ENCODE results near the gene MADD.

Gene MADD

GRCh38 chr11:47269829-47270305 is at the start of gene MADD:
TSS of gene MADD (plus strand) at chr11:47270133.
- peak; percentile 62 for DNase-seq

GRCh38 chr11:47220401-47220821 is 49.5 kb upstream of the MADD start:
- DNase-seq, result no peak

- DNase-seq, result no peak
Observed at GRCh38 chr11:47222696-47223095, 47.2 kb upstream of the MADD start.

- no peak for DNase-seq
Observed at GRCh38 chr11:47225552-47226400, 44.2 kb upstream of the MADD start.

GRCh38 chr11:47229161-47229560 is 40.8 kb upstream of the MADD start:
- no peak for DNase-seq

- DNase-seq, result no peak
Observed at GRCh38 chr11:47233051-47233450, 36.9 kb upstream of the MADD start.

GRCh38 chr11:47233989-47234668 is 35.8 kb upstream of the MADD start:
- DNase-seq, result peak; percentile 53

- no peak for DNase-seq
Observed at GRCh38 chr11:47234669-47235100, 35.2 kb upstream of the MADD start.

GRCh38 chr11:47235163-47235562 is 34.8 kb upstream of the MADD start:
- no peak for DNase-seq

GRCh38 chr11:47236482-47236881 is 33.5 kb upstream of the MADD start:
- DNase-seq, result no peak

- no peak for DNase-seq
Observed at GRCh38 chr11:47239852-47240251, 30.1 kb upstream of the MADD start.

- no peak for DNase-seq
Observed at GRCh38 chr11:47241841-47242301, 28.1 kb upstream of the MADD start.

GRCh38 chr11:47242596-47243192 is 27.2 kb upstream of the MADD start:
- no peak for DNase-seq

GRCh38 chr11:47243454-47243853 is 26.5 kb upstream of the MADD start:
- no peak for DNase-seq

GRCh38 chr11:47244448-47245350 is 25.2 kb upstream of the MADD start:
- no peak for DNase-seq

- DNase-seq, result no peak
Observed at GRCh38 chr11:47245611-47246357, 24.1 kb upstream of the MADD start.

GRCh38 chr11:47247502-47247901 is 22.4 kb upstream of the MADD start:
- no peak for DNase-seq

GRCh38 chr11:47248304-47248663 is 21.6 kb upstream of the MADD start:
- DNase-seq, result no peak

GRCh38 chr11:47248664-47249377 is 21.1 kb upstream of the MADD start, which contains the start of gene ACP2:
TSS of gene ACP2 (minus strand) at chr11:47248814. CDS start at chr11:47248789, 25 bp downstream.
- peak; percentile 70 for DNase-seq

- no peak for DNase-seq
Observed at GRCh38 chr11:47249378-47249715, 20.6 kb upstream of the MADD start.

- no peak for DNase-seq
Observed at GRCh38 chr11:47251751-47252150, 18.2 kb upstream of the MADD start.

All from T1000 (cell line).